ENCODE measurements around the gene CR1.
"Not testable (repeated sequence)": the region's sequence is repeated elsewhere in the genome, so short reads cannot be mapped to it uniquely, and the experiment has no call there.

The CR1 gene

DNA sequence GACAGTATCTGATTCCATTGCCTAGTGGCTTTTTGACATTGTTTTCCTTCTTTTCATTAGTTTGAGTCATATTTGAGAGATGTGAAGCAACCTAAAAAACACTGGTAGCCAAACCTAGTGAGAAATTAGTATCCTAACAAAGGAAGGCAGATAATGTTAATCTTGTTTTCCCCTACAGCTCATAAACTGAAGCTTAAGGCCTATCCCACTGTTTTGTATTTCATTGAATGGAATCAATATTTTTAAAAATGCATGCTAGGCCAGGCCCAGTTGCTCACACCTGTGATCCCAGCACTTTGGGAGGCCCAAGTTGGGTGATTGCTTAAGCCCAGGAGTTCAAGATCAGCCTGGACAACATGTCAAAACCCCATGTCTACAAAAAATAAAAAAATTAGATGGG lies 150.2 kb downstream of the CR1 start:
- no peak for DNase-seq

DNA sequence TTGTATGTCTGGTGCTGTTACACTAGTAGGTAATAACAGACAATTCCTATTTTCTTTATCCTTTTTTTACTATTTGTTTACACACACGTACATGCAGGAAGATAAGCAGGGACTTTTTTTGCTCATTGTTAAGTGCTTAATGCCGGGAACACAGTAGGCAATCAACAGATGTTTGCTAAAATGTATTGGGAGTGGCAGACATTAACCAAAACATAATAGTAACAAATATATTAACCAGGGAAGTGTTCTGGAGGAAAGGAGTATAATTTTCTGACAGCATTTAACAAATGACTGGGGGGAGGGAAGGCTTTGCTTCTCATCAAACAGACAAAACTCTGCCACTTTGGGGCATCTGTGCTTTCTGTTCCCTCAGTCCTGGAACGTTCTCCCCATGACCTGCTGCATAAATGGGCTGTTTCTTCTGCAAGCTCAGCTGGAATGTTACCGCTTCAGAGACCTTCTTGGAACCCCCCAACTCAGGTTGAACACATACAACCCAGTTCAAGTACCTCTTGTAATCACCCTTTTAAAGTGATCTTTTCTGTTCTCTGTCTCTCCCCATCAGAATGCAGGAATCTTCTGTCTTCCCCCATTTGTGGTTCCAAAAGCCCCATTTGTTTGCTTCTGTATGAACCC lies 151.1 kb downstream of the CR1 start:
- no peak for DNase-seq

DNA sequence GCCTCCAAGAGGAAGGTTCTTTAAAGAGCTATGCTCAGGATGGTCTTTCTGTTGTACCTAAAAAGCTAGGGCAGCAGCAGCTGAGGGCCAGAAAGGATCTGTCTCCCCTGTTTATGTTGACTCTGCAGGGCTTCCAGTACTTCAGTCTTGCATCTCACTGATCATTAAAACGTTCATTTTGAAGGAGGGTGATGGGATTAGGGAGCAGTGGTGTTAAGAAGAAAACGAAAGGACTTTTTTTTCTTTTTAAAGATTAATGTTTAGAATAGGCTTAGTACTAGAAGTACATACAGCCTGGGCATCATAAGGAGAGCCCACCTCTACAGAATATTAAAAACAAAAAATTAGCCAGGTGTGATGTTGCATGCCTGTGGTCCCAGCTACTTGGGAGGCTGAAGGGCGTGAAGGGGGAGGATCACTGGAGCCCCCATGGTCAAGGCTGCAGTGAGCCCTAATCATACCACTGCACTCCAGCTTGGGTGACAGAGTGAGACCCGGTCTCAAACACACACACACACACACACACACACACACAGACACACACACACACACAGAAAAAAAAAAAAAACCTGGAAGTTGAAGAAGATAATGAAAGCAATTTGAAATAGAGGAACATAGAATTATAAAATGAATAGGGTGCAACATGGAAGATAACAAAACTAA lies 151.8 kb downstream of the CR1 start:
- DNase-seq = no peak

DNA sequence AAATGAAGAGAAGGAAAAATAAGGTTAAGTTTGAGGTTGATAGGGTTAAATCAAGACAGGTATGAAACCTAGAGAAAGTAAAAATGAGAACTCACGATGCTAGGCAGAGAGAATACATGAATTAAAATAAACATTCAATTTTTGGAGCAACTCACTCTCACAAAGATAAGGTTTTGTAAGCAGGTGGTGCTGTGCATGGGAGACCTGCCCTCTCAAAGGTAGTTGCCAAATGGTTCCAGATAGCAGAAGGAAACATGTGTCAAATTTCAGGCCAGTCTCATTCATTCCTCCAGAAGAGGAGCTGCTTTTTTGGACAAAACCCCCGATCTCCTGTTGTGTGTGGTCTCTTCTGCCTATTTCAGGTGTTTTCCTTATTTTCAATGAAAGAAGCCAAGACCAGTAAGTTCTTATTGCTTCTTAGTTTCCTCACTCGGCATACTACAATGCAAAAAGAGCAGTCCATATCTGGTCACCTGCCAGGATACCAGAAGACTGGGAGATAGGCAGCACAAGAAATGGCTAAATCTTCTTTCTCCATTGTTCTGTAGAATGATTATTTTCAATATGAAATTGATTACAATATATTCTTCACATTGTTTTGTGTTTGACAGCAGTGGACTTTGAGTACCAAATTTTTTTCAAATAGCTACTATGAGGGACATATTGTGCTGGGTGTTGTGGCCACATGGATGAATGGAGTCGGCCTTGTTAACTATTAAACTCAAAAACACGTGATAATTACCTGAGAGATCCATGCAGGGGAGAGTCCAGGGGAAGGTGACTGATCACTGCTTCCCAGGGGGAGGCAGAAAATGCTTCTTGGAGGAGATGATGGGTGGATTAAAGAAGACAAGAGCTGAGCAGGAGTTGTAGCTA lies 152.6 kb downstream of the CR1 start:
- no peak for DNase-seq

DNA sequence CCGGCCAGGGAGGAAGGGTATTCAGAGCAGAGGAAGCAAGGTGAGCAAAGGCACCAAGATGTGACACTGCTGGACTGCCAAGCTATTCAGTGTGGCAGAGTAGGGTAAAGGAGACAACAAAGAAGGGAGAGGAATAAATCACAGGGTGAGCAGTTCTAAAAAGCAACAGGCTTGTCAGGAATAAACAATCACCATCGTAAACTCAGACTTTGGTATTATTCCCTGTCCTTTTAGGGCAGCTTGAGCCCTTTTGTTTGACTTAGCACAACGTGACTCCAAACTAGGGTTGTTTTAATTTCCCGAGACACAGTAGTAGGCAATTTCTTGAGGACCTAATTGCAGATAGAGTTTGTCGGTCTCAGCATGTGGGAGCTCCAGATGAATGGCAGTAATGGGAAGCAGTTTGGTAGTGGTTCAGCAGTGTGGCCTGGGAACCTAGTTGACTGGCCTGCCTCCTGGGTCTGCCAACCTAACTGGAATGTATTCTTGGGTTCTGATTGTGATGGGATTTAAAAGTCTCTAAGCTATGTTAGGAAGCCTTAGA lies 153.3 kb downstream of the CR1 start:
- no peak for DNase-seq

DNA sequence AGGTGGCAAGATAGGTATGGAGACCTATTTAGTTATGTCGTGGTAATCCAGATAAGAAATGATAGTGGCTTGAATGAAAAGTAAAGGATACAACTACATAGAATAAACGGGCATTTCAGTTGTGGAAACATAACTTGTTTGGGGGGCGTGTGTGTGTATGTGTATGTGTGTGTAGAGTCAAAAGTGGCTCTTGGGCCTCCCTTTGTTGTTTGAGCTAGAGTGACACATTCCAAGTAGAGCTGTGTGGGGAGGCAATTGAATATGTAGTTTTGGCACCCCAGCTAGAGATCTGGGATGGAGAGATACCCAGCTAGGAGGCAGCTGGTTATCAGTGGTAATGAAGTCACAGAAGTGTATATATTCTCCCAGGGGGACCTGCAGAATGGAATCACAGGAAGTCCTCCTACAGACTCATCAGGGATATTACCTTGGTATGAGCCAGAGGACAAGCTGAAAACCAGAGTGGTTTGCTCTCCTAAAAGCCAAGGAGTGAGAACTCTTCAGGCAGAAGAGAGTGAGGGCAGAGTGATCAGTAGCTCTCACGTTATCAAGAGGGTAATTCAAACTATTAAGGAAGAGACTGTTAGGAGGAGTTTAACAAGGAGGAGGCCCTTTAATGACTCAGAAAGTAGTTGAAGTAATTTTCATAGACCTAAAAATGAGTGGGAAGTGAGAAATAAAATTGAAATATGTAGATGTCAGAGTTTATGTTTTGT lies 154.1 kb downstream of the CR1 start:
- DNase-seq = no peak

DNA sequence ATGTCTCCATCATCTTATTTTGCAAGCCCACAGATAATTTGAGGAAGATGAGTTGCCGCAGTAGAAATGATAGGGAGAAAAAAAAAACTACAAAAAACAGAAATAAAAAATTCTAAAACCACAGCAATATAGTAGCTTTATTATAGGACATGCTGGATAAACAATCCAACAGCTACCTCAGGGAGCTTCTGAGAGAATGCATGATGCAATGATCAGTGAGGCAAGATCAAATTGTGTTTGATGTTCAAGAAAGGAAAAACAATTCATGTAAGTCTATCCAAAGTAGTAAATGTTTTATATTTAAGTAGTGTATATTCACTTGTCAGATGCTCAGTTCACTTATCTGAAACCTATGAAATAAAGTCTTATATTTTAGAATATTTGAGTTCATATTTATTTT lies 155.6 kb downstream of the CR1 start:
- no peak for DNase-seq

DNA sequence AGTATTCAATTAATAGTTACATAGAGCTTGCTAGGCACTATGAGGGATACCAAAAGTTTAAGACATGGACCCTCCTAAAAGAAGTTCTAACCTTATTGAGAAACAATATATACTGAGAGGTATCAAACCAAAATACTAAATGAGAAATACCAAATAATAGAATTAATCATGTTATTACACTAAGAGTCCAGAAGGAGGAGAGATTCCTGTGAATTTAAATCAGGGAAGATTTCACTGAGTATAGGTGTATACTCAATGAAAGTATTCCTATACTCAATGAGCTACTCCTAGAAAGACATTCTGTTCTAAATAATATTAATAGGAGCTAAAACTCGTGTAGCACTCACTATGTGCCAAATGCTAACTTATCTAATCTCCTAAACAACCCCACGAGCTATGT lies 158.4 kb downstream of the CR1 start:
- no peak for DNase-seq

DNA sequence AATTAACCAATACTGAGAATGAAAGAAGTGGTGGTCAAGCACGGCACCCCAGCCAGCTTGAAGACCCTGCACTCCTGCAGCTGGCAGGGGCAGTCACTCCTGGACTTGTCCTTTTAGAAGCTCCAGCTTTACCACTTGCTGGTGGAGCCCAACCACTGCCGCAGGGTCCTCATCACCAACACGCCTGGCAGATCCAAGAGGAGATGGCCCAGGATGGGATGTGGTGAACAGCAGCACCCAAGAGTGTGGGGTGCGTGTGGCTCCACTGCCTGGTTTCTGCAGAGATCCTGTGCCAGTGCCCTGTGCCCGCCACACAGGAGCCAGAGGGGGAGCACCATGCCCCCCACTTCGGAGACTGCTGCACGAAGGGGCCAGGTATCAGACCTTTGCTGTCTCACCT lies 162.5 kb downstream of the CR1 start:
- DNase-seq = no peak

DNA sequence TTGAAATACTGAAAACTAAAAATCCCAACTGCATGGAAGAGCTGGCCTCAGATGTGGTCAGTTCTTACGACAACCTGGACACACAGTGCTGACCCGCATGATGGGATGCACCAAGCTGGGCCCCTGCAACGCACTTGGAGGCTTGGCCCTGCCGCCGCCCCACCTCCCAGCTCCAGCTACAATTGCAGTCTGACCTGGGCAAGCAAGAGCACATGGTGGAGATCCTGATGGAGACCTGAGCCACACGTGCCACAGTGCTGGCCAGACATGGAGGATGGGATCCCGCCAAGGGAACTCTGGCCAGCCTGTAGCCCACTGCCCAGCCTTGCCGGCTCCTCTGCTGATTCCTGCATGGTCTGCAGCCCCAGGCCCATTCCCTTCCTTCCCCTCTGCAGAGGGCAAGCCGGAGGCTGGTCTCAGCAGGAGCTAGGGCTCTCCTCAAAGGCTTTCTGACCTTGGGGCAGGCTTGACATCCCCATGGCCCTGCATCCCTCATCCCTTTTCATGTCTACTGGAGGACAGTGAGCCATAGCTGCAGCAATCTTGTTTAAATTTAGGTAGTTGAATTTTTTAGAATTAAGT lies 163.0 kb downstream of the CR1 start:
- DNase-seq = no peak

DNA sequence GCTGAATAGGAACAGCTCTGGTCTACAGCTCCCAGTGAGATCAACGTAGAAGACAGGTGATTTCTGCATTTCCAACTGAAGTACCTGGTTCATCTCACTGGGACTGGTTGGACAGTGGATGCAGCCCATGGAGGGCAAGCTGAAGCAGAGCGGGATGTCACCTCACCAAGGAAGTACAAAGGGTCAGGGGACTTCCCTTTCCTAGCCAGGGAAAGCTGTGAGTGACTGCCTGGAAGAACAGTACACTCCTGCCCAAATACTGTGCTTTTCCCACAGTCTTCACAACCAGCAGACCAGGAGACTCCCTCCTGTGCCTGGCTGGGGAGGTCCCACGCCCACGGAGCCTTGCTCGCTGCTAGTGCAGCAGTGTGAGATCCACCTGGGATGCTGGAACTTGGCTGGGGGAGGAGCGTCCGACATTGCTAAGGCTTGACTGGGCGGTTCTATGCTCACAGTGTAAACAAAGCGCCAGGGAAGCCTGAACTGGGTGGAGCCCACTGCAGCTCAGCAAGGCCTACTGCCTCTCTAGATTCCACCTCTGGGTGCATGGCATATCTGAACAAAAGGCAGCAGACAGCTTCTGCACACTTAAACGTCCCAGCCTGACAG lies 163.7 kb downstream of the CR1 start:
- DNase-seq = no peak

DNA sequence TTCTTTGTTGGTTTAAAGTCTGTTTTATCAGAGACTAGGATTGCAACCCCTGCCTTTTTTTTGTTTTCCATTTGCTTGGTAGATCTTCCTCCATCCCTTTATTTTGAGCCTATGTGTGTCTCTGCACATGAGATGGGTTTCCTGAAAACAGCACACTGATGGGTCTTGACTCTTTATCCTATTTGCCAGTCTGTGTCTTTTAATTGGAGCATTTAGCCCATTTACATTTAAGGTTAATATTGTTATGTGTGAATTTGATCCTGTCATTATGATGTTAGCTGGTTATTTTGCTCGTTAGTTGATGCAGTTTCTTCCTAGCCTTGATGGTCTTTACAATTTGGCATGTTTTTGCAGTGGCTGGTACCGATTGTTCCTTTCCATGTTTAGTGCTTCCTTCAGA lies 165.5 kb downstream of the CR1 start:
- not testable (repeated sequence) for DNase-seq

DNA sequence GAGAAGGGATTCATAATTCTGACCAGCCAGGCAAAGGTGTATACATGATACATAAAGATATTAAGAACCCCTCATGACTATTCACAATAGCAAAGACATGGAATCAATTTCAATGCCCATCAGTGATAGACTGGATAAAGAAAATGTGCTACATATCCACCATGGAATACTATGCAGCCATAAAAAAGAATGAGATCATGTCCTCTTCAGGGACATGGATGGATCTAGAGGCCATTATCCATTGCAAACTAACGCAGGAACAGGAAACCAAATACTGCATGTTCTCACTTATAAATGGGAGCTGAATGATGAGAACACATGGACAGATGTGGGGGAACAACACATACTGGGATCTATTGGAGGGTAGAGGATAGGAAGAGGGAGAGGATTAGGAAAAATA lies 170.4 kb downstream of the CR1 start:
- no peak for DNase-seq

DNA sequence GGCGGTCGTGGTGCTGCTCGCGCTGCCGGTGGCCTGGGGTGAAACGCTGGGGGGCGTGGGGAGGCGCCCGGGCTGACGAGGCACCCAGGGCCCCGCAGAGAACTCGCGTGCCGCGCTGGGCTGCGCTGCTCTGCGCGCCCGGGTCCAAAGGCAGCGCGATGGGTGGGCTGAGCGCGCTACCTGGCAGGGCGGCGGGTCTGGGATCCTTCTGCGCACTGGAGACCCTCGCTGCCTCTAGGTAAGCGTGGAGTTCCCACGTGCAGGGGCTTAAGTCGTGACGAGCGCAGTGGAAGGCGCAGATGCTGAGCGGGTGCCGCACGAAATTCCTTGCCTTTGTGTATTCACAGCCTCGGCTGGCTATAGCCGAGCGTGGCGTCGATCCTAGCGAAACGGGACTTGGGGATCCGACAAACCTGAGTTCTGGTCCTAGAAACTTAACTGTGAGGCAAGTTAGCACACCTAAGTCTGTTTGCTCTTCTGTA lies 173.6 kb downstream of the CR1 start:
- no peak for DNase-seq

DNA sequence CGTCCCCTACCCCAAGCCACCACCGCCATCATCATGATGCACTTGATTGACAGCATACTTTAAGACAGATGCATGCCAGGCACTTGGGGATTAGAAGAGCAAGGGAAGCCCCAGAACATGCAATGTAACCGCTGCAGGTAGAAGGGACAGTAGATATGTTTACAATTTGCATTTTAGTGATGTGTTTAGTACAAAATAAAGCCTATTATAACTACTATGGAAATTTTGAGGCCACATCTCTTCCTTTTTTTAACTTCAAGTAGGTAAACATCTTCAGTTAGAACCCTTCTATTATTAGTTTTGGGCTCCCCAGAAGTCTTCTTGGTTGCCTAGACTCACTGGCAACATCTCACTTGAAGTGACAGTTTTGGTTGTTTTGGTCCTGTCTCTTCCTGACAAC lies 174.2 kb downstream of the CR1 start:
- DNase-seq = no peak

DNA sequence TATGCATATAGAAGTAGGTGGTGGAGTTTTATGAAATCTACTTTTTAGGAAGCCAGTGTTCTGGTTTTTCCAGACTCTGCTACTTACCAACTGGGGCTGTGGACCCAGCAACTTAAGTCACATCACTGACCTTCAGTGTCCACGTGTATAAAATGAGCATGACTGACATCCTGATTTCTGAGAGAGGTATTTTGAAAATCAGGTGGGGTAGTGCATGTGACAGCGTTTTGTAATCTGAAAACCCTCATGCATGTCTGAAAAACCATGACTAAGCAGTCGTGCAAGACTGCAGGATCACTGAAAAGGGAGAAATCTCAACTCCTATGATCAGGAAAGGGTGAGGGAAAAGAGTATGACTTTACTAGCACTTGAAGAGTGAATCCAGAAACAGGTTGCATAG lies 175.0 kb downstream of the CR1 start:
- no peak for DNase-seq

DNA sequence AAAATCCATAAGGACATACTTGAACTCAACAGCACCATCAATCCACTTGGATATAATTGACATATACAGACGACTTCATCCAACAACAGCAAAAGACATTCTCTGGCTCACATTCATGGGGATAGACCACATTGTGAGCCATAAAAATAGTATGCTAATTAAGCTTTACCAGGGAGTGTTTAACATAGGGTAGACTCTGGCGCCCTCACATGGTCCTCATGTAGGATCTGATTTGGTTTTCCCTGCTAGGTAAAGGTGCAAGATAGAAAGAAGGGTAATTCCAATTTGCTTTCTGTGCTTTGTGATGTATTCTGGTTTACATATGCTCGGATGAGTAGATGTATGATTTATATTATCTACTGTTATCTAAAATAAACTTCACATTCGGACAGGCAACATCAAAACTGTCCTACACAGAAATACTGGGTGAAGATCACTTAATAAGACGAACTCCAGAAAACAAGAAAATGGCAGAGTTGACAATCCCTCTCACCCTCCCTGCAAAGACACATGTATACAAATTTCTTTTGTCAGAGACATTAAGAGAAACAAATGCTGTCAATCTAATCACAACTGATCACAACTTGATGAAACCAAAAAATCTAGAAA lies 176.7 kb downstream of the CR1 start:
- DNase-seq = no peak

DNA sequence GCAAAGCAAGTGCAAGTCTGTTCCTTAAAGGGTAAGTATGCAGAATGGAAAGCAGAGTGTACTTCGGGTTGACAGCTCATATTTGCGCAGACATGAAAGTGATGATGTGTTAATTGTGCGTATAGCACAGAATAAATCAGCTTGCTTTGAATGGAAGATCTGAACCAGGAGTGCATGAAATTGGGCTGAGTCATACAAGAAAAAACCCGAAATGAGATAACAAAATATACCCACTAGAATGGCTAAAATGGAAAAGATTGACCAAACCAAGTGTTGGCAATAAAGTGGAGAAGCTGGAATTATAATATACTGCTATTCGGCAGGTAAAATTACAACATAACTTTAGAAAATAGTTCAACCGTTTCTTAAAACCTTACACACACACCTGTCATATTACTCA lies 177.4 kb downstream of the CR1 start:
- DNase-seq = no peak

DNA sequence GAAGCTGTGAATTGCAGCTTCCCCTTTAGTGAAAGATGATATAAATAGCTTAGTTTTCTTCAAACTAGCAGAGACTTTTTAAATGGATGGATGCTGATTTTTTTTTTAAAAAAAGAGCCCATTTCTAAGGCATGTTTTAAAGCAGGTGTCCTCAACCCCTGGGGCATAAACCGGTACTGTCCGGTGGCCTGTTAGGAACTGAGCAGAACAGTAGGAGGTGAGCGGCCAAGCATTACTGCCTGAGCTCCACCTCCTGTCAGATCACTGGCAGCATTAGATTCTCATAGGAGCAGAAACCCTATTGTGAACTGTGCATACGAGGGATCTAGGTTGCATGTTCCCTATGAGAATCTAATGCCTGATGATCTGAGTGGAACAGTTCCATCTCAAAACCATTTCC lies 180.2 kb downstream of the CR1 start:
- DNase-seq = no peak

DNA sequence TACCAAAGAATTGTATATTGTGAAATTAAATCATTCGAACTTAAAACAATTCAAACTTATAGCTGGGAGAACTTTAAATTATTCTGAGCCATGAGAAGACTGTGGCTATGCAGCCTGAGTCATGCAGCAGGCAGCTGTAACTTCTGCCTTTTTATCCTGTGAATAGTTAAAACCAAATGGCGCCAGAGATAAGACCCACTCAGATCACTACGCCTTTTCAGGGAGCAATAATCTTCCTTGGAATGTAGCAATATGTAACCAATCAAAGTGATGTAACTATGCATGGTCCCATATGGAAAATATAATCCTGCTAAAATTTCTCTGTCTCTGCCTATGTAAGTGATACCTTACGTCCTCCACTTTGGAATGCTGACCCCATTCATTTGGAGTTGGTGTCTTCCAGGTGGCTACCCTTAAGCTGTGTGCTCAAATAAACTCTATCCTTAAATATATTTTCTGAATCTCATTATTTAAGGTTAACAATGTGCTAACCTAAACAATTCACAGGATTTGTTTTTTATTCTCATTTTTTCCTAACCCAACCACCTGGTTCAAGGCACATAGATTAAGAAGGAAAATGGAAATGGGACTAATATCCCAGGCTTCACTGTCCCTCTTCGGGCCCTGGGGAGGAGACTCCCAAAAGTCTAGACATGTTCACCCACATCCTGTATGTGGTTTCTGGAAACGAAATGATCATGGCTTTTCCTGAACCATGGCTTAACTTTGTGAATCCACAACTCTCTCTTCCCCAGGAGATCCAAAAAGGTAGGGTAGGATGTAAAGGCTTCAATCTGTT lies 184.8 kb downstream of the CR1 start:
- not testable (repeated sequence) for DNase-seq
